ENCODE measurements around the gene TMEM63C.

DNA sequence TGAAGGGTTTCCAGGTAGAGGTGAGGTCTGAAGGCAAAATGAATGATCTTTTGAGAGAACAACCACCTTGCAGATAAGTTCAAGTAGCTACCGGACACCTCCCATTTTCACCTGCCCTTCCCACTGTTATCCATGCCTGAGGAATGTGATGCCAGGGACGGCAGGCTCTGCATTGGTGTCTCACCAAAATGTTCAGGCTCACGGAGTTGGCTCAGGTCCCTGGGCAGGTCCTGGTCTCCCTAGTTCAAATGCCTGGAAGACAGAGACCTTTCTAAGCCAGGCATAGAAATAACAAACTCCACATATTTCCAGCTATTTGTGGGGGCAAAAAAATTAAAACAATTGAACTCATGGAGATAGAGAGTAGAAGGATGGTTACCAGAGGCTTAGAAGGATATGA, 36.0 kb downstream of the TMEM63C start:
- TF ChIP-seq, protein P1, sequence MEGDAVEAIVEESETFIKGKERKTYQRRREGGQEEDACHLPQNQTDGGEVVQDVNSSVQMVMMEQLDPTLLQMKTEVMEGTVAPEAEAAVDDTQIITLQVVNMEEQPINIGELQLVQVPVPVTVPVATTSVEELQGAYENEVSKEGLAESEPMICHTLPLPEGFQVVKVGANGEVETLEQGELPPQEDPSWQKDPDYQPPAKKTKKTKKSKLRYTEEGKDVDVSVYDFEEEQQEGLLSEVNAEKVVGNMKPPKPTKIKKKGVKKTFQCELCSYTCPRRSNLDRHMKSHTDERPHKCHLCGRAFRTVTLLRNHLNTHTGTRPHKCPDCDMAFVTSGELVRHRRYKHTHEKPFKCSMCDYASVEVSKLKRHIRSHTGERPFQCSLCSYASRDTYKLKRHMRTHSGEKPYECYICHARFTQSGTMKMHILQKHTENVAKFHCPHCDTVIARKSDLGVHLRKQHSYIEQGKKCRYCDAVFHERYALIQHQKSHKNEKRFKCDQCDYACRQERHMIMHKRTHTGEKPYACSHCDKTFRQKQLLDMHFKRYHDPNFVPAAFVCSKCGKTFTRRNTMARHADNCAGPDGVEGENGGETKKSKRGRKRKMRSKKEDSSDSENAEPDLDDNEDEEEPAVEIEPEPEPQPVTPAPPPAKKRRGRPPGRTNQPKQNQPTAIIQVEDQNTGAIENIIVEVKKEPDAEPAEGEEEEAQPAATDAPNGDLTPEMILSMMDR (IDR thresholded peaks at IDR 0.05), result no peak
- TF ChIP-seq POLR2A (IDR thresholded peaks at IDR 0.05) (no peak), POLR2AphosphoS5 (IDR thresholded peaks at IDR 0.05) (no peak), EP300 (IDR thresholded peaks at IDR 0.05; ENCODE audit: low read depth) (no peak)
